Spleen (tissue), 7 donors: ENCODE results near the gene AKAP13.

ENCODE experiments used
- POLR2A ChIP-seq, 3 donors: fragments of 450-650 bp; IDR thresholded peaks; one replicate each; pipeline ENCODE4 v1.5.1; 2017; ENCODE audit warnings: antibody characterized with exemption in 3 of 3, mild to moderate bottlenecking in 1 of 3
- POLR2AphosphoS5 ChIP-seq, 3 donors: sonication (generic); formaldehyde crosslinking; IDR thresholded peaks; one replicate each; pipeline ENCODE4 v1.5.1; 2017; ENCODE audit warnings: antibody characterized with exemption in 3 of 3
- TF ChIP-seq, protein P1 (sequence below), 11 experiments: fragments of 200-600 bp in 7 of 11; fragments of 450-650 bp in 4 of 11; sonication (generic) in 4 of 11; IDR thresholded peaks in 8 of 11; conservative IDR thresholded peaks in 3 of 11; 1 replicate in 7 of 11; 2 replicates in 4 of 11; pipeline versions ENCODE4 v1.4.0 to v1.8.0; 2016 to 2021; ENCODE audit warnings: antibody characterized with exemption in 11 of 11, inconsistent platforms in 4 of 11, mild to moderate bottlenecking in 1 of 11
- donor health status: DM: no; HTN: no; CAD: no; lungs with moderate emphysema.
- donor health status: DM: no; HTN: no; CAD: no.
- donor health status: DM: no; HTN: no; CAD: no.

DNA sequence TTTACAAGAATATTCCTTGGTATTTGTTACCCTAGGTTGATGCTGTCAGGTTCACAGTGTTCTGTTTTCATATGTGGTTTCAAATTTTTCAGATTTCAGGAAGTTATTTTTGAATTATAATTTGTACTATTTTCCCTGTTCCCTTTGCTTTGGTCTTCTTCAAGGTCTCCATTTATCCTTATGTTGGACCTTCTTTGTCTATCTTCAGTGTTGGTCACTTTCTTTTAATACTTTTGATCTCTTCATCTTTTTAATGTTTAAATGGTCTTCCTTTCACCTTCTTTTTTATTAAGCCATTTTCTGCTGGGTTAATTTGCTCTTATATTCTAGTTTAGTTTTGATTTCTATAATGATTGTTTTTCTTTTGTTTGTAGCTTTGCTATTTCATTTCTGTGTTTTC is 353.0 kb downstream of the AKAP13 start:
- TF ChIP-seq POLR2A (IDR thresholded peaks at IDR 0.05) = no peak
- TF ChIP-seq, protein P1, sequence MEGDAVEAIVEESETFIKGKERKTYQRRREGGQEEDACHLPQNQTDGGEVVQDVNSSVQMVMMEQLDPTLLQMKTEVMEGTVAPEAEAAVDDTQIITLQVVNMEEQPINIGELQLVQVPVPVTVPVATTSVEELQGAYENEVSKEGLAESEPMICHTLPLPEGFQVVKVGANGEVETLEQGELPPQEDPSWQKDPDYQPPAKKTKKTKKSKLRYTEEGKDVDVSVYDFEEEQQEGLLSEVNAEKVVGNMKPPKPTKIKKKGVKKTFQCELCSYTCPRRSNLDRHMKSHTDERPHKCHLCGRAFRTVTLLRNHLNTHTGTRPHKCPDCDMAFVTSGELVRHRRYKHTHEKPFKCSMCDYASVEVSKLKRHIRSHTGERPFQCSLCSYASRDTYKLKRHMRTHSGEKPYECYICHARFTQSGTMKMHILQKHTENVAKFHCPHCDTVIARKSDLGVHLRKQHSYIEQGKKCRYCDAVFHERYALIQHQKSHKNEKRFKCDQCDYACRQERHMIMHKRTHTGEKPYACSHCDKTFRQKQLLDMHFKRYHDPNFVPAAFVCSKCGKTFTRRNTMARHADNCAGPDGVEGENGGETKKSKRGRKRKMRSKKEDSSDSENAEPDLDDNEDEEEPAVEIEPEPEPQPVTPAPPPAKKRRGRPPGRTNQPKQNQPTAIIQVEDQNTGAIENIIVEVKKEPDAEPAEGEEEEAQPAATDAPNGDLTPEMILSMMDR (IDR thresholded peaks at IDR 0.05 in 8 of 11, conservative IDR thresholded peaks at IDR 0.05 in 3 of 11) = no peak
- no peak for TF ChIP-seq POLR2AphosphoS5 (IDR thresholded peaks at IDR 0.05)
